ENCODE results near the gene RBFA. TPM values are rescaled to one million over a fixed set of nuclear protein-coding genes. Genes with fewer than 3 reads are reported as not detected.

RBFA gene
- total RNA-seq, 1 experiment from 2014 or later: 45.3 TPM

DNA sequence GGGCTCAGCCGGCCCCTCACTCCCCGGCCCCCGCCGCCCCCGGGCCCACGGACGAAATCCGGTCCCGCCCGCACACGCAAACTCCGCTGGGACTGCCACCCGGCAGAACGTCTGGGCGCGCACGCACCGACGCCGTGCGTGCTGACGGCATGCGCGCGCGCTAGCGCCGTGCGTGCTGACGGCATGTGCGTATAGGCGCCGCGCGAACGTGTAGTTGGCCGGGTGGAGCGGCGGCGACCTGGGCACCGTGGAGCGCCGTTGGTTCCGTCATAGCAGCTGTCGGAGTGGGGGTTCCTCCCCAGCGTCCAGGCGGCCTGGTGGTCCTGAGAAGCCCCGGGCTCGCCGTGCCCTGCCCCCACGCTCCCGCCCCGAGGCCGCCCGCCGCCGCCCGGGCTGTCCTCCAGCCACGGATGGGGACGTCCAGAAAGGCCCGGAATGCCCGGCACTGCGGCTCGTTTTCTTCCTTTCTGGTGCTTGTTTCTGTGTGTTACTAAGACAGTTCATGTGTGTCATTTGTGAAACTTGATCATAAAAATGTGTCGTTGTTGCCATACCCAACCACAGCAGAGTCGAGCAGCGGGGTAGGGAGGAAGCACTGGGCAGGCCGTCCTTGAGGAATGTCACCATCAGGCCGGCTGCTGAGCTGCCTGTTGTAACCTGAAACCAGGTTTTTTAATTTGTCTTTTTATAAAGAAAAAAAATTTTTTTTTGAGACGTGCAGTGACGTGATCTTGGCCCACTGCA is 45.6 kb upstream of the RBFA start, which contains the start of gene TXNL4A:
Gene TXNL4A, minus strand, starts transcription at position 113 of the 744 bp plus-strand sequence. CDS start 171 bp downstream, outside the sequence.
- no peaks in the 10 kb centered on the region for H3K27me3 ChIP-seq (ENCODE audit: insufficient read depth, low read length)
- RAD21 ChIA-PET (ENCODE audit: low non-redundant PET in 1 of 2, low total read pairs in 2 of 2, uncharacterized antibody in 2 of 2, unreplicated experiment in 2 of 2): interaction anchor here in 1 of 2 experiments (1.2 kb wide), 1 partner anchor 47 kb away, joined by 3 read pairs; no protein-coding TSS in a partner anchor
- ATAC-seq: peak; percentile 96
- peak within 1 kb of the TSS; percentile 97 for H3K9ac ChIP-seq (ENCODE audit: low read length)
- peak within 1 kb of the TSS; percentile 59 to 83 for H3K4me3 ChIP-seq (replicated peaks in 1 of 2; ENCODE audit: low read depth in 1 of 2, low read length in 2 of 2)
- H3K9me2 ChIP-seq (ENCODE audit: insufficient read depth): no peaks in the 10 kb centered on the region
- H4K20me1 ChIP-seq (ENCODE audit: insufficient read depth): peaks cover 29% of the 10 kb centered on the region; the same call in 1 of the 2 replicates
- TSS peak; percentile 78 for BruUV-seq (replicated peaks)
- intact Hi-C loops (cut with micrococcal nuclease): loop anchor here (1.0 to 10.0 kb wide), 2 partner anchors 45 to 126 kb away; no protein-coding TSS in a partner anchor
- no peaks in the 10 kb centered on the region for H3K9me3 ChIP-seq (ENCODE audit: control insufficient read depth in 1 of 2, insufficient read depth in 1 of 2, low read depth in 1 of 2, low read length in 2 of 2)
- H3K79me2 ChIP-seq (ENCODE audit: insufficient read depth, low read length): peaks cover 47% of the 10 kb centered on the region
- no peak within 1 kb of the TSS for H2AFZ ChIP-seq (ENCODE audit: low read depth, low read length, poor library complexity, severe bottlenecking)
- TF ChIP-seq TCF7L2 (IDR thresholded peaks at IDR 0.05; ENCODE audit: borderline replicate concordance, extremely low read depth, insufficient read depth, insufficient read length): peak; percentile 20
- no peak for TF ChIP-seq FOSL1 (IDR thresholded peaks at IDR 0.05; ENCODE audit: low read depth)
- no peak for TF ChIP-seq ZNF274 (IDR thresholded peaks at IDR 0.05; ENCODE audit: low read depth, low read length)
- no peak for TF ChIP-seq RAD21 (IDR thresholded peaks at IDR 0.05; ENCODE audit: low read depth)
- TF ChIP-seq SP1 (IDR thresholded peaks at IDR 0.05; ENCODE audit: low read depth): peak; percentile 51
- peak; percentile 7; the same call in 1 of the 2 replicates for TF ChIP-seq JUND (IDR thresholded peaks at IDR 0.05)
- no peak for TF ChIP-seq EGR1 (IDR thresholded peaks at IDR 0.05; ENCODE audit: low read depth)
- TF ChIP-seq CEBPB (IDR thresholded peaks at IDR 0.05; ENCODE audit: low read depth): no peak
- peak; percentile 95 for TF ChIP-seq POLR2AphosphoS5 (IDR thresholded peaks at IDR 0.05; ENCODE audit: low read depth, low read length)
- TF ChIP-seq CTCF (IDR thresholded peaks at IDR 0.05 in 2 of 3, conservative IDR thresholded peaks at IDR 0.05 in 1 of 3; ENCODE audit: borderline replicate concordance in 1 of 3, insufficient read depth in 1 of 3, low read depth in 2 of 3, low read length in 2 of 3): no peak
- peak; percentile 8 for TF ChIP-seq YY1 (IDR thresholded peaks at IDR 0.05; ENCODE audit: extremely low read depth, insufficient replicate concordance, low read depth, low read length)
- TF ChIP-seq, protein P1, sequence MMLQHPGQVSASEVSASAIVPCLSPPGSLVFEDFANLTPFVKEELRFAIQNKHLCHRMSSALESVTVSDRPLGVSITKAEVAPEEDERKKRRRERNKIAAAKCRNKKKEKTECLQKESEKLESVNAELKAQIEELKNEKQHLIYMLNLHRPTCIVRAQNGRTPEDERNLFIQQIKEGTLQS (IDR thresholded peaks at IDR 0.05): no peak
- peak; percentile 47 for TF ChIP-seq ZBTB33 (IDR thresholded peaks at IDR 0.05; ENCODE audit: extremely low read depth, insufficient replicate concordance, low read length)
- peak; percentile 80 for TF ChIP-seq SIN3A (IDR thresholded peaks at IDR 0.05; ENCODE audit: low read depth)
- no peak for TF ChIP-seq EZH2 (IDR thresholded peaks at IDR 0.05)
- peak; percentile 95 for TF ChIP-seq MAX (IDR thresholded peaks at IDR 0.05)
- peak; percentile 81 for TF ChIP-seq ZFX (IDR thresholded peaks at IDR 0.05)
- TF ChIP-seq POLR2A (IDR thresholded peaks at IDR 0.05; ENCODE audit: borderline replicate concordance, extremely low read depth, insufficient read depth, insufficient read length): peak; percentile 89
- DNase-seq (ENCODE audit: low read depth, low spot score): no peak
- H3K27ac ChIP-seq (ENCODE audit: low read depth, low read length): peak within 1 kb of the TSS; percentile 97
- CTCF ChIA-PET: interaction anchor here (1.0 kb wide), 1 partner anchor 22 kb away, joined by 3 read pairs; no protein-coding TSS in a partner anchor
- H3K4me2 ChIP-seq (ENCODE audit: low read length): peak within 1 kb of the TSS; percentile 78
- peaks cover 8 to 23% of the 10 kb centered on the region in 2 experiments for H3K4me1 ChIP-seq (ENCODE audit: control insufficient read depth in 1 of 2, insufficient read depth in 2 of 2, low read length in 2 of 2)
- peaks cover 12 to 22% of the 10 kb centered on the region in 2 experiments; a peak in 3 of 4 replicates for H3K36me3 ChIP-seq (ENCODE audit: control insufficient read depth in 1 of 2, insufficient read depth in 2 of 2, low read length in 2 of 2)
- POLR2A ChIA-PET: interaction anchor here (1.1 to 3.4 kb wide), 3 partner anchors 21 to 45 kb away, joined by 3 to 16 read pairs (median 5); partner anchors contain the start of genes HSBP1L1 and RBFA

Measured in HCT116 (cell line).